GM12892 (cell line): ENCODE data around the gene ARHGAP26.

Source experiments
- POLR2AphosphoS5 ChIP-seq: IDR thresholded peaks from 2 replicates; pipeline ENCODE4 v1.6.1; 2011; ENCODE audit warnings: low read depth, low read length, control low read depth
- TAF1 ChIP-seq: IDR thresholded peaks from 2 replicates; pipeline ENCODE4 v1.6.1; 2011; ENCODE audit warnings: low read depth, mild to moderate bottlenecking, control low read depth, low read length, borderline replicate concordance

- TF ChIP-seq TAF1 (no peak), POLR2AphosphoS5 (no peak)
These were observed 20.9 kb upstream of the ARHGAP26 start for GRCh38 chr5:142749321-142749720.
